SJCRH30 (cell line): ENCODE data around the gene AKAP6. TPM values are rescaled to one million over a fixed set of nuclear protein-coding genes. Genes with fewer than 3 reads are reported as not detected.
"Not testable (repeated sequence)": the region's sequence is repeated elsewhere in the genome, so short reads cannot be mapped to it uniquely, and the experiment has no call there.

Experiments used
- DNase-seq, 2 experiments: peaks; one replicate each; pipeline ENCODE4 v3.0.0-alpha.2; 2015 to 2020
- H3K27ac ChIP-seq: fragments of 250-450 bp; sonication (Bioruptor Pico); 2 replicates; pipeline ENCODE4 v1.5.1; 2020; ENCODE audit warnings: mild to moderate bottlenecking, moderate library complexity
- H3K27me3 ChIP-seq: fragments of 250-450 bp; sonication (Bioruptor Pico); 2 replicates; pipeline ENCODE4 v1.5.1; 2020; ENCODE audit warnings: mild to moderate bottlenecking, moderate library complexity
- H3K36me3 ChIP-seq: fragments of 250-450 bp; sonication (Bioruptor Pico); 2 replicates; pipeline ENCODE4 v1.5.1; 2020; ENCODE audit warnings: mild to moderate bottlenecking, moderate library complexity
- H3K4me1 ChIP-seq: fragments of 250-450 bp; sonication (Bioruptor Pico); 2 replicates; pipeline ENCODE4 v1.5.1; 2020; ENCODE audit warnings: mild to moderate bottlenecking, moderate library complexity
- H3K4me3 ChIP-seq: fragments of 250-450 bp; sonication (Bioruptor Pico); 2 replicates; pipeline ENCODE4 v1.5.1; 2020; ENCODE audit warnings: mild to moderate bottlenecking, moderate library complexity
- H3K9me3 ChIP-seq: fragments of 250-450 bp; sonication (Bioruptor Pico); replicated peaks from 2 replicates; pipeline ENCODE4 v1.5.1; 2020; ENCODE audit warnings: mild to moderate bottlenecking, moderate library complexity
- total RNA-seq: library from RNA; depleted of rRNA; stranded (reverse); fragments of >200 nt; shearing (Covaris generic); gene quantifications from 2 replicates; pipeline ENCODE4 v1.2.3, GENCODE V29; 2014

Gene AKAP6
- total RNA-seq, 1 experiment from 2014 or later, result 14.6 TPM

- Histone ChIP-seq H3K27me3 (no peaks in the 10 kb centered on the region), H3K4me1 (peaks cover 15% of the 10 kb centered on the region), H3K9me3 (no peaks in the 10 kb centered on the region), H3K36me3 (no peaks in the 10 kb centered on the region), H3K27ac (no peak overlapping the region), H3K4me3 (no peak overlapping the region)
- DNase-seq, result no peak
Observed at GRCh38 chr14:32370714-32371113, 41.6 kb downstream of the AKAP6 start.

GRCh38 chr14:32372154-32372553, 43.1 kb downstream of the AKAP6 start:
- H3K4me3 ChIP-seq, result no peak overlapping the region
- no peaks in the 10 kb centered on the region for H3K36me3 ChIP-seq
- H3K4me1 ChIP-seq, result peaks cover under 1% of the 10 kb centered on the region
- no peaks in the 10 kb centered on the region for H3K27me3 ChIP-seq
- no peak for DNase-seq
- H3K9me3 ChIP-seq, result no peaks in the 10 kb centered on the region
- H3K27ac ChIP-seq, result no peak overlapping the region

- not testable (repeated sequence) for H3K27me3 ChIP-seq, H3K4me1 ChIP-seq, DNase-seq, H3K9me3 ChIP-seq, H3K4me3 ChIP-seq, H3K36me3 ChIP-seq, H3K27ac ChIP-seq
Observed at GRCh38 chr14:32373174-32373573, 44.1 kb downstream of the AKAP6 start.

- no peak overlapping the region for H3K4me3 ChIP-seq
- H3K27ac ChIP-seq, result no peak overlapping the region
- H3K9me3 ChIP-seq, result no peaks in the 10 kb centered on the region
- no peaks in the 10 kb centered on the region for H3K27me3 ChIP-seq
- DNase-seq, result no peak
- no peaks in the 10 kb centered on the region for H3K36me3 ChIP-seq
- H3K4me1 ChIP-seq, result no peaks in the 10 kb centered on the region; the same call in 1 of the 2 replicates
Observed at GRCh38 chr14:32374155-32374554, 45.1 kb downstream of the AKAP6 start.

GRCh38 chr14:32375663-32376062, 46.6 kb downstream of the AKAP6 start:
- no peak overlapping the region for H3K4me3 ChIP-seq
- no peaks in the 10 kb centered on the region for H3K27me3 ChIP-seq
- no peak for DNase-seq
- no peak overlapping the region for H3K27ac ChIP-seq
- no peaks in the 10 kb centered on the region for H3K36me3 ChIP-seq
- no peaks in the 10 kb centered on the region; the same call in 1 of the 2 replicates for H3K4me1 ChIP-seq
- H3K9me3 ChIP-seq, result no peaks in the 10 kb centered on the region

- H3K9me3 ChIP-seq, result no peaks in the 10 kb centered on the region
- no peaks in the 10 kb centered on the region for H3K36me3 ChIP-seq
- H3K27ac ChIP-seq, result no peak overlapping the region
- H3K27me3 ChIP-seq, result no peaks in the 10 kb centered on the region
- no peak for DNase-seq
- no peaks in the 10 kb centered on the region for H3K4me1 ChIP-seq
- no peak overlapping the region for H3K4me3 ChIP-seq
Observed at GRCh38 chr14:32377046-32377646, 48.0 kb downstream of the AKAP6 start.

- Histone ChIP-seq H3K4me1 (no peaks in the 10 kb centered on the region), H3K9me3 (no peaks in the 10 kb centered on the region), H3K36me3 (no peaks in the 10 kb centered on the region), H3K27me3 (no peaks in the 10 kb centered on the region), H3K4me3 (no peak overlapping the region), H3K27ac (no peak overlapping the region)
- DNase-seq, result no peak
Observed at GRCh38 chr14:32378284-32378683, 49.2 kb downstream of the AKAP6 start.

GRCh38 chr14:32379447-32379846, 50.3 kb downstream of the AKAP6 start:
- no peaks in the 10 kb centered on the region for H3K4me1 ChIP-seq
- no peaks in the 10 kb centered on the region for H3K27me3 ChIP-seq
- no peak for DNase-seq
- H3K4me3 ChIP-seq, result no peak overlapping the region
- H3K9me3 ChIP-seq, result no peaks in the 10 kb centered on the region
- H3K27ac ChIP-seq, result no peak overlapping the region
- no peaks in the 10 kb centered on the region for H3K36me3 ChIP-seq

- no peak for DNase-seq
- Histone ChIP-seq H3K4me3 (no peak overlapping the region), H3K9me3 (no peaks in the 10 kb centered on the region), H3K4me1 (no peaks in the 10 kb centered on the region), H3K27ac (no peak overlapping the region), H3K27me3 (no peaks in the 10 kb centered on the region), H3K36me3 (no peaks in the 10 kb centered on the region)
Observed at GRCh38 chr14:32381869-32382268, 52.8 kb downstream of the AKAP6 start.

GRCh38 chr14:32382704-32383103, 53.6 kb downstream of the AKAP6 start:
- no peaks in the 10 kb centered on the region for H3K36me3 ChIP-seq
- no peak overlapping the region for H3K4me3 ChIP-seq
- H3K27ac ChIP-seq, result no peak overlapping the region
- peak; percentile 56 to 71 for DNase-seq
- no peaks in the 10 kb centered on the region for H3K4me1 ChIP-seq
- no peaks in the 10 kb centered on the region for H3K27me3 ChIP-seq
- no peaks in the 10 kb centered on the region for H3K9me3 ChIP-seq

- H3K36me3 ChIP-seq, result no peaks in the 10 kb centered on the region
Observed at GRCh38 chr14:32383364-32384009, 54.4 kb downstream of the AKAP6 start.

GRCh38 chr14:32384464-32384863, 55.4 kb downstream of the AKAP6 start:
- H3K36me3 ChIP-seq, result no peaks in the 10 kb centered on the region
- DNase-seq, result no peak
- no peaks in the 10 kb centered on the region for H3K4me1 ChIP-seq
- no peak overlapping the region for H3K27ac ChIP-seq
- no peak overlapping the region for H3K4me3 ChIP-seq
- no peaks in the 10 kb centered on the region for H3K27me3 ChIP-seq
- 0 out of 2 replicates have a peak, but pooled peaks cover under 1% of the 10 kb centered on the region for H3K9me3 ChIP-seq

More at GRCh38 chr14:32383364-32384009, 54.4 kb downstream of the AKAP6 start:
- Histone ChIP-seq H3K4me3 (no peak overlapping the region), H3K27ac (no peak overlapping the region), H3K4me1 (no peaks in the 10 kb centered on the region), H3K9me3 (no peaks in the 10 kb centered on the region), H3K27me3 (no peaks in the 10 kb centered on the region)
- DNase-seq, result no peak

GRCh38 chr14:32387295-32387694, 58.2 kb downstream of the AKAP6 start:
- H3K27me3 ChIP-seq, H3K4me1 ChIP-seq, H3K9me3 ChIP-seq, H3K36me3 ChIP-seq, DNase-seq, H3K4me3 ChIP-seq, H3K27ac ChIP-seq: not testable (repeated sequence)

- H3K36me3 ChIP-seq, result no peaks in the 10 kb centered on the region
- no peak for DNase-seq
- H3K9me3 ChIP-seq, result peaks cover 8% of the 10 kb centered on the region; the same call in 1 of the 2 replicates
Observed at GRCh38 chr14:32393119-32393518, 64.0 kb downstream of the AKAP6 start.

GRCh38 chr14:32394038-32394437, 64.9 kb downstream of the AKAP6 start:
- no peak for DNase-seq
- Histone ChIP-seq H3K27me3 (no peaks in the 10 kb centered on the region), H3K4me1 (peaks cover 7% of the 10 kb centered on the region), H3K4me3 (no peak overlapping the region), H3K36me3 (no peaks in the 10 kb centered on the region), H3K27ac (no peak overlapping the region), H3K9me3 (peaks cover 8% of the 10 kb centered on the region; the same call in 1 of the 2 replicates)

More at GRCh38 chr14:32393119-32393518, 64.0 kb downstream of the AKAP6 start:
- Histone ChIP-seq H3K27me3 (no peaks in the 10 kb centered on the region), H3K4me3 (no peak overlapping the region), H3K4me1 (peaks cover 3% of the 10 kb centered on the region), H3K27ac (no peak overlapping the region)

- Histone ChIP-seq H3K27ac (no peak overlapping the region), H3K4me3 (no peak overlapping the region), H3K27me3 (no peaks in the 10 kb centered on the region), H3K36me3 (no peaks in the 10 kb centered on the region), H3K9me3 (peaks cover 5% of the 10 kb centered on the region; the same call in 1 of the 2 replicates), H3K4me1 (peaks cover 7% of the 10 kb centered on the region)
- DNase-seq, result no peak
Observed at GRCh38 chr14:32396885-32397284, 67.8 kb downstream of the AKAP6 start.
